HEK293T (cell line): Measurements from ENCODE around the gene TMEM79.

Experiments
- CTCF ChIA-PET: fragments of 350-600 bp; formaldehyde crosslinking; extraction: SDS; loops from one replicate; lab custom pipeline; 2021; ENCODE audit warnings: antibody characterized with exemption, inconsistent platforms; lab: Yijun Ruan, JAX
- POLR2A ChIA-PET: fragments of 350-600 bp; formaldehyde crosslinking; extraction: SDS; loops from one replicate; lab custom pipeline; 2020; ENCODE audit warnings: antibody characterized with exemption, inconsistent platforms; lab: Yijun Ruan, JAX
- DNase-seq: peaks from one replicate; pipeline ENCODE4 v3.0.0; 2012; ENCODE audit warnings: mixed read lengths; ENCODE audit errors: extremely low spot score
- ARNT ChIP-seq: fragments of 450-650 bp; IDR thresholded peaks from 2 replicates; pipeline ENCODE4 v1.6.1; 2017; ENCODE audit warnings: mild to moderate bottlenecking
- BHLHE40 ChIP-seq: fragments of 450-650 bp; IDR thresholded peaks from 2 replicates; pipeline ENCODE4 v1.6.1; 2016; ENCODE audit warnings: mild to moderate bottlenecking, moderate library complexity, borderline replicate concordance
- CTBP1 ChIP-seq: fragments of 450-650 bp; IDR thresholded peaks from 2 replicates; pipeline ENCODE4 v1.6.1; 2016; ENCODE audit warnings: borderline replicate concordance
- ELF4 ChIP-seq: fragments of 450-650 bp; IDR thresholded peaks from 2 replicates; pipeline ENCODE4 v1.6.1; 2017; ENCODE audit warnings: antibody characterized with exemption
- FOXA1 ChIP-seq: fragments of 450-650 bp; IDR thresholded peaks from 2 replicates; pipeline ENCODE4 v1.6.1; 2016; ENCODE audit warnings: mild to moderate bottlenecking
- FOXK2 ChIP-seq: fragments of 450-650 bp; IDR thresholded peaks from 2 replicates; pipeline ENCODE4 v1.6.1; 2016; ENCODE audit warnings: mild to moderate bottlenecking
- FOXM1 ChIP-seq: fragments of 450-650 bp; IDR thresholded peaks from 2 replicates; pipeline ENCODE4 v1.6.1; 2017; ENCODE audit warnings: mild to moderate bottlenecking, borderline replicate concordance
- HDGF ChIP-seq: fragments of 450-650 bp; IDR thresholded peaks from 2 replicates; pipeline ENCODE4 v1.6.1; 2017; ENCODE audit warnings: antibody characterized with exemption, borderline replicate concordance
- L3MBTL2 ChIP-seq: fragments of 450-650 bp; conservative IDR thresholded peaks from 2 replicates; pipeline ENCODE4 v1.6.1; 2016; ENCODE audit warnings: mild to moderate bottlenecking
- LEF1 ChIP-seq: fragments of 450-650 bp; IDR thresholded peaks from 2 replicates; pipeline ENCODE4 v1.6.1; 2017; ENCODE audit warnings: mild to moderate bottlenecking, borderline replicate concordance
- NFRKB ChIP-seq: fragments of 450-650 bp; IDR thresholded peaks from 2 replicates; pipeline ENCODE4 v1.6.1; 2016; ENCODE audit warnings: mild to moderate bottlenecking, moderate library complexity
- PKNOX1 ChIP-seq: fragments of 450-650 bp; IDR thresholded peaks from 2 replicates; pipeline ENCODE4 v1.6.1; 2016
- SP1 ChIP-seq: fragments of 450-650 bp; IDR thresholded peaks from 2 replicates; pipeline ENCODE4 v1.6.1; 2017
- SUZ12 ChIP-seq: fragments of 450-650 bp; IDR thresholded peaks from 2 replicates; pipeline ENCODE4 v1.6.1; 2016; ENCODE audit warnings: mild to moderate bottlenecking
- TARDBP ChIP-seq: fragments of 450-650 bp; IDR thresholded peaks from 2 replicates; pipeline ENCODE4 v1.6.1; 2016
- ZNF384 ChIP-seq: fragments of 450-650 bp; IDR thresholded peaks from 2 replicates; pipeline ENCODE4 v1.6.1; 2016

Gene TMEM79

GRCh38 chr1:156246781-156247459, 37.2 kb upstream of the TMEM79 start:
- POLR2A ChIA-PET = interaction anchor here (1.0 to 1.2 kb wide), 2 partner anchors 21 to 35 kb away, joined by 3 to 5 read pairs; partner anchors contain the start of gene SMG5
- no peak for DNase-seq
- TF ChIP-seq LEF1 (no peak), ZNF384 (no peak), ELF4 (no peak), CTBP1 (no peak), FOXA1 (no peak), FOXK2 (no peak), FOXM1 (no peak), L3MBTL2 (no peak), ARNT (no peak), NFRKB (no peak), BHLHE40 (no peak), HDGF (no peak), SUZ12 (no peak), TARDBP (no peak), PKNOX1 (no peak), SP1 (no peak)
- CTCF ChIA-PET = interaction anchor here (1.9 kb wide), 1 partner anchor 22 kb away, joined by 7 read pairs; no protein-coding TSS in a partner anchor

- ChIA-PET POLR2A (interaction anchor here (1.0 kb wide), 1 partner anchor 35 kb away, joined by 5 read pairs; the partner anchor contains the start of gene PMF1), CTCF (interaction anchor here (0.9 kb wide), 2 partner anchors 10 to 107 kb away, joined by 4 to 5 read pairs; no protein-coding TSS in a partner anchor)
- no peak for DNase-seq
- no peak for TF ChIP-seq SUZ12
- no peak for TF ChIP-seq NFRKB
- no peak for TF ChIP-seq ZNF384
- no peak for TF ChIP-seq CTBP1
- no peak for TF ChIP-seq BHLHE40
- no peak for TF ChIP-seq TARDBP
- TF ChIP-seq ELF4 = no peak
- no peak for TF ChIP-seq FOXA1
- TF ChIP-seq HDGF = no peak
- no peak for TF ChIP-seq FOXM1
- no peak for TF ChIP-seq PKNOX1
- no peak for TF ChIP-seq LEF1
- TF ChIP-seq FOXK2 = no peak
- TF ChIP-seq ARNT = no peak
- no peak for TF ChIP-seq SP1
- TF ChIP-seq L3MBTL2 = no peak
Measured at GRCh38 chr1:156247460-156248322, 36.4 kb upstream of the TMEM79 start, which contains the start of gene PAQR6. Gene PAQR6, minus strand, starts transcription at chr1:156248056. Its CDS starts 1,325 bp downstream, at chr1:156246731.

GRCh38 chr1:156248323-156248683, 35.8 kb upstream of the TMEM79 start:
- no peak for TF ChIP-seq FOXA1
- no peak for TF ChIP-seq SP1
- TF ChIP-seq ELF4 = no peak
- no peak for TF ChIP-seq TARDBP
- TF ChIP-seq FOXK2 = no peak
- no peak for TF ChIP-seq PKNOX1
- no peak for TF ChIP-seq HDGF
- no peak for TF ChIP-seq FOXM1
- TF ChIP-seq ZNF384 = no peak
- no peak for TF ChIP-seq L3MBTL2
- no peak for TF ChIP-seq CTBP1
- TF ChIP-seq ARNT = no peak
- TF ChIP-seq BHLHE40 = no peak
- TF ChIP-seq NFRKB = no peak
- TF ChIP-seq SUZ12 = no peak
- TF ChIP-seq LEF1 = no peak
- DNase-seq = no peak
- POLR2A ChIA-PET = interaction anchor here (1.0 kb wide), 1 partner anchor 35 kb away, joined by 5 read pairs; the partner anchor contains the start of gene PMF1
- CTCF ChIA-PET = interaction anchor here (0.9 kb wide), 2 partner anchors 9 to 107 kb away, joined by 4 to 5 read pairs; no protein-coding TSS in a partner anchor

- POLR2A ChIA-PET = interaction anchor here (1.1 to 1.5 kb wide), 2 partner anchors 33 to 37 kb away, joined by 3 to 4 read pairs; partner anchors contain the start of genes PMF1 and SMG5
Measured at GRCh38 chr1:156249593-156249992, 34.5 kb upstream of the TMEM79 start.

More at GRCh38 chr1:156249593-156249992, 34.5 kb upstream of the TMEM79 start:
- CTCF ChIA-PET = interaction anchor here (1.2 kb wide), 1 partner anchor 108 kb away, joined by 4 read pairs; no protein-coding TSS in a partner anchor
- no peak for DNase-seq
- TF ChIP-seq TARDBP (no peak), FOXM1 (no peak), PKNOX1 (no peak), NFRKB (no peak), ARNT (no peak), L3MBTL2 (no peak), ELF4 (no peak), SP1 (no peak), HDGF (no peak), FOXA1 (no peak), BHLHE40 (no peak), CTBP1 (no peak), LEF1 (no peak)
